ENCODE measurements around the gene UCK1. TPM values are rescaled to one million over a fixed set of nuclear protein-coding genes. Genes with fewer than 3 reads are reported as not detected.
A peak's percentile ranks its signal among the peaks of the same experiment; 100 is the strongest.

The UCK1 gene
- total RNA-seq, 1 donor from 2014 or later, result 22.4 TPM

DNA sequence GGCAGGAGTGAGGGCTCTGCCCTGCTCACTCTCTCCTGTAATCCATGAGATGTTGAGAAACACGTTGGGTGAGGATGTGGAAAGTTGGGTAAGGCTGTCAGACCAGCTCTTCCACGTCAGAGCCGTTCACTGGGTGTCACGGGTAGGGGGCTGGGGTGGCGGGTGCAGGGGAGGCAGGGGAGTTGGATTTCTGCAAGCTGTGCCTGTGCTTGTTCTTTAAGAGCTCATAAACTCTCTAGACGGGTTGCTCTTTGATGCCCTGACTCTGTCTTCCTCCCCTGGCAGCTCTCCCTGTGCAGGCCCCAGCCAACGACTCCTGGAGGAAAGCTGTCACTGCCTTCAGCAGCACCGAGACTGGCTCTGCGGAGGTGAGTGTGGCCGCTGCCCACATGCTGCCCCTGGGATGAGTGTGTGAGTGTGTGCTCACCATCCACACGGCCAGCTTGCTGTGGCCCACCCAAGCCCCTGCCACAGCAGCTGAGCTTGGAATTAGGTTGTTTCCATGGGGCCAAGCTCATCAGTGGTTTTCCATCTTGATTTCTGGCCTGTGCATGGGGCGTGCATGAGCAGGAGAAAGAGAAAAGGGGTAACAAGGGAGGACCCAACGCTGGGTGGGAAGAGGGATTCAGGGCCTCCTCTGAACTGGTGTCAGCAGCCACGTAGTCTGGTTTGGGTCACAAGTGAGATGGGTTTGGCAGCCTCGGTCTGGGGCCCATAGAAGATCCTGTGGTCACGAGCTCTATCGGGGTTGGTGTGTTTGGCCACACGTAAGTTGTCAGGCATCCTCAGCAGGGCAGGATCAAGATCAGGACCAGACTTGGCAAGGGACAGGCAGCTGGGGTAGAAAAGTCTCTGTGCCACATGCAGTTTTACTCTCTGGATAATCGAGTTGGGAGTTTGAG is 49.4 kb downstream of the UCK1 start:
- intact Hi-C loops (cut with micrococcal nuclease), result no loop called here
- Mint-ChIP-seq H3K27ac (no peak overlapping the region), H3K36me3 (ENCODE audit: low read depth) (peaks cover 78% of the 10 kb centered on the region)

GRCh38 chr9:131480258-131480657 is 50.8 kb downstream of the UCK1 start:
- no peak overlapping the region for H3K4me3 Mint-ChIP-seq (ENCODE audit: low read depth)
- no peaks in the 10 kb centered on the region for H3K9me3 Mint-ChIP-seq
- H3K4me1 Mint-ChIP-seq (ENCODE audit: low read depth), result no peaks in the 10 kb centered on the region
- H3K36me3 Mint-ChIP-seq (ENCODE audit: low read depth), result peaks cover 66% of the 10 kb centered on the region
- H3K27me3 Mint-ChIP-seq (ENCODE audit: low read depth), result no peaks in the 10 kb centered on the region
- DNase-seq (ENCODE audit: low spot score), result no peak
- intact Hi-C loops (cut with micrococcal nuclease), result no loop called here
- H3K27ac Mint-ChIP-seq, result no peak overlapping the region

More for the DNA sequence above, 49.4 kb downstream of the UCK1 start:
- no peak for DNase-seq (ENCODE audit: low spot score)
- no peaks in the 10 kb centered on the region for H3K4me1 Mint-ChIP-seq (ENCODE audit: low read depth)
- no peaks in the 10 kb centered on the region for H3K9me3 Mint-ChIP-seq
- H3K27me3 Mint-ChIP-seq (ENCODE audit: low read depth), result no peaks in the 10 kb centered on the region
- H3K4me3 Mint-ChIP-seq (ENCODE audit: low read depth), result no peak overlapping the region

GRCh38 chr9:131478911-131479310 is 52.2 kb downstream of the UCK1 start:
- no peak for DNase-seq (ENCODE audit: low spot score)
- intact Hi-C loops (cut with micrococcal nuclease), result no loop called here
- H3K4me1 Mint-ChIP-seq (ENCODE audit: low read depth), result no peaks in the 10 kb centered on the region
- no peak overlapping the region for H3K27ac Mint-ChIP-seq
- no peak overlapping the region for H3K4me3 Mint-ChIP-seq (ENCODE audit: low read depth)
- peaks cover 65% of the 10 kb centered on the region for H3K36me3 Mint-ChIP-seq (ENCODE audit: low read depth)
- H3K27me3 Mint-ChIP-seq (ENCODE audit: low read depth), result no peaks in the 10 kb centered on the region
- no peaks in the 10 kb centered on the region for H3K9me3 Mint-ChIP-seq

DNA sequence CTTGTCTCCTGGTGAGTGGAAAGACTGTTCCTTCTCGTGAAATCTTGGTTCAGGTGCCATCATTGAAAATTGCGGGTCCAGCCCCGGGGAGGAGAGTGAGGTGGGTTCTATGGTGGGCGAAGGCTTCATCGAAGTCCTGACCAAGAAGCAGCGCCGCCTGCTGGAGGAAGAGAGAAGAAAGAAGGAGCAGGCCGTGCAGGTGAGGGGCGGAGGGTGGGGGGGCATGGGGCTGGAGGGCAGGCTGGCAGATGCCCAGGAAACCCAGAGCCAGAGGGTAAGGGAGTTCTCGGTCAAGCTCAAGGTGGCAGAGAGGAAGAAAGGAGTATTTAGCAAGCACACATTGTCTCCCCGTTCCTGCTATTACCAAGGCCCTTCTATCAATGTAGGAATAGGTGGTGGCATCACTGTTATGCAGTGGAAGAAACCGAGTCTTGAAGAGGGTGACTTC is 52.6 kb downstream of the UCK1 start:
- Mint-ChIP-seq H3K36me3 (ENCODE audit: low read depth) (peaks cover 68% of the 10 kb centered on the region), H3K4me1 (ENCODE audit: low read depth) (no peaks in the 10 kb centered on the region), H3K4me3 (ENCODE audit: low read depth) (no peak overlapping the region), H3K9me3 (no peaks in the 10 kb centered on the region), H3K27ac (no peak overlapping the region), H3K27me3 (ENCODE audit: low read depth) (no peaks in the 10 kb centered on the region)
- intact Hi-C loops (cut with micrococcal nuclease), result no loop called here
- DNase-seq (ENCODE audit: low spot score), result peak; percentile 29

GRCh38 chr9:131477816-131478419 is 53.1 kb downstream of the UCK1 start:
- Mint-ChIP-seq H3K36me3 (ENCODE audit: low read depth) (peaks cover 69% of the 10 kb centered on the region), H3K27me3 (ENCODE audit: low read depth) (no peaks in the 10 kb centered on the region)

GRCh38 chr9:131477367-131477766 is 53.7 kb downstream of the UCK1 start:
- Mint-ChIP-seq H3K27me3 (ENCODE audit: low read depth) (no peaks in the 10 kb centered on the region), H3K27ac (no peak overlapping the region), H3K9me3 (no peaks in the 10 kb centered on the region), H3K4me1 (ENCODE audit: low read depth) (no peaks in the 10 kb centered on the region), H3K36me3 (ENCODE audit: low read depth) (peaks cover 68% of the 10 kb centered on the region), H3K4me3 (ENCODE audit: low read depth) (no peak overlapping the region)
- intact Hi-C loops (cut with micrococcal nuclease), result no loop called here
- no peak for DNase-seq (ENCODE audit: low spot score)

More at GRCh38 chr9:131477816-131478419, 53.1 kb downstream of the UCK1 start:
- DNase-seq (ENCODE audit: low spot score), result no peak
- Mint-ChIP-seq H3K27ac (no peak overlapping the region), H3K4me1 (ENCODE audit: low read depth) (no peaks in the 10 kb centered on the region), H3K9me3 (no peaks in the 10 kb centered on the region), H3K4me3 (ENCODE audit: low read depth) (no peak overlapping the region)
- intact Hi-C loops (cut with micrococcal nuclease), result no loop called here

DNA sequence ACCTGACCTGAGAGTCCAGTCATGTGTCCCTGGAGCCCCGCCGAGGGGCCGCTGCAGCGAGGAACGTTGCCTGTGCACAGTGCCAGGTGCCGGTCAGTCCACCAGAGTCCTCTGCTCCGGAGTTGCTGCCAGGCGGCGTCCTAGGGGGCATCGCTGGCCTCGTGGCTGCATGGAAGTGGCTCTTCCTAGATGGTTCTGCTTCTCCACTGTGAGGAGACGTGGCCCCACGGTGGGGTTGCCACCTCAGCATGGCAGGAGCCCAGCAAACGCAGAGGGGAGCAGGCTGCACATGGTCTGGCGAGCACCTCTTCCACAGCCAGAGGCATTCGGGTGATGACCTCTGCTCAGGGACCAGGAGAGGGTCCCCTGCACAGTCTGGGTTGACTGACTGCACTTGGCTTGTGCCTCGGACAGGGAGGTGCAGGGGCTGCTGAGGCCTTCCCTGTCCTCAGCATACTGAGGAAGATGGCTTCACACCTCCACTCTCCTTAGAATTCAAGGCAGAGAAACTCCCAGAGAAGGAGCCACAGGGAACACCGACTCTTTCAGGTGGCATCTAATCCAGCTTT is 54.2 kb downstream of the UCK1 start:
- Mint-ChIP-seq H3K4me1 (ENCODE audit: low read depth) (no peaks in the 10 kb centered on the region), H3K9me3 (no peaks in the 10 kb centered on the region), H3K36me3 (ENCODE audit: low read depth) (peaks cover 64% of the 10 kb centered on the region), H3K4me3 (ENCODE audit: low read depth) (no peak overlapping the region), H3K27me3 (ENCODE audit: low read depth) (no peaks in the 10 kb centered on the region), H3K27ac (no peak overlapping the region)
- no peak for DNase-seq (ENCODE audit: low spot score)
- intact Hi-C loops (cut with micrococcal nuclease), result no loop called here

DNA sequence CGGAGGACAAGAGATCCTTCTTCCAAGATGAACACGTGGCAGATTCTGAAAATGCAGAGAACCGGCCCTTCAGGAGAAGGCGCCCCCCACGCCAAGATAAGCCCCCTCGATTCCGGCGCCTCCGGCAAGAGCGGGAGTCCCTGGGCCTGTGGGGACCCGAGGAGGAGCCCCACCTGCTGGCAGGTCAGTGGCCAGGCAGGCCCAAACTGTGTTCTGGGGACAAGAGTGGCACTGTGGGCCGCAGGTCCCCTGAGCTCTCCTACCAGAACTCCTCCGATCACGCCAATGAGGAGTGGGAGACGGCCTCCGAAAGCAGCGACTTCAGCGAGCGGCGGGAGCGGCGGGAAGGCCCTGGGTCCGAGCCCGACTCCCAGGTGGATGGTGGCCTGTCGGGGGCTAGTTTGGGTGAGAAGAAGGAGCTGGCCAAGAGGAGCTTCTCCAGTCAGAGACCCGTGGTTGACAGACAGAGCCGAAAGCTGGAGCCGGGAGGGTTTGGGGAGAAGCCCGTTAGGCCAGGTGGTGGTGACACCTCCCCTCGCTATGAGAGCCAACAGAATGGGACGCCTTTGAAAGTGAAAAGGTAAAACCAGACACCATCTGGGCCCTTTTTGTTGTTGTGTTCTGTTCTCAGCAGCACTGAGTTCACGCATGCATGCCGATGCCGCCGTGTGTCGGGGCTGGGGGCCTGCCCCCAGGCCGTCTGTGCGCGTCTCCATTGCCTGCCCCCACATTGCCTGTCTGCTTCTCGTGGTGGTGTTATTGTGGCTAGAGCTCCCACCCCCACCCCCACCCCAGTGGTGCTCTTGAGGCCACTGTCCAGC is 54.9 kb downstream of the UCK1 start:
- intact Hi-C loops (cut with micrococcal nuclease), result no loop called here
- H3K9me3 Mint-ChIP-seq, result no peaks in the 10 kb centered on the region
- no peak overlapping the region for H3K27ac Mint-ChIP-seq
- H3K27me3 Mint-ChIP-seq (ENCODE audit: low read depth), result no peaks in the 10 kb centered on the region
- H3K4me1 Mint-ChIP-seq (ENCODE audit: low read depth), result no peaks in the 10 kb centered on the region
- no peak for DNase-seq (ENCODE audit: low spot score)
- no peak overlapping the region for H3K4me3 Mint-ChIP-seq (ENCODE audit: low read depth)
- H3K36me3 Mint-ChIP-seq (ENCODE audit: low read depth), result peaks cover 64% of the 10 kb centered on the region

DNA sequence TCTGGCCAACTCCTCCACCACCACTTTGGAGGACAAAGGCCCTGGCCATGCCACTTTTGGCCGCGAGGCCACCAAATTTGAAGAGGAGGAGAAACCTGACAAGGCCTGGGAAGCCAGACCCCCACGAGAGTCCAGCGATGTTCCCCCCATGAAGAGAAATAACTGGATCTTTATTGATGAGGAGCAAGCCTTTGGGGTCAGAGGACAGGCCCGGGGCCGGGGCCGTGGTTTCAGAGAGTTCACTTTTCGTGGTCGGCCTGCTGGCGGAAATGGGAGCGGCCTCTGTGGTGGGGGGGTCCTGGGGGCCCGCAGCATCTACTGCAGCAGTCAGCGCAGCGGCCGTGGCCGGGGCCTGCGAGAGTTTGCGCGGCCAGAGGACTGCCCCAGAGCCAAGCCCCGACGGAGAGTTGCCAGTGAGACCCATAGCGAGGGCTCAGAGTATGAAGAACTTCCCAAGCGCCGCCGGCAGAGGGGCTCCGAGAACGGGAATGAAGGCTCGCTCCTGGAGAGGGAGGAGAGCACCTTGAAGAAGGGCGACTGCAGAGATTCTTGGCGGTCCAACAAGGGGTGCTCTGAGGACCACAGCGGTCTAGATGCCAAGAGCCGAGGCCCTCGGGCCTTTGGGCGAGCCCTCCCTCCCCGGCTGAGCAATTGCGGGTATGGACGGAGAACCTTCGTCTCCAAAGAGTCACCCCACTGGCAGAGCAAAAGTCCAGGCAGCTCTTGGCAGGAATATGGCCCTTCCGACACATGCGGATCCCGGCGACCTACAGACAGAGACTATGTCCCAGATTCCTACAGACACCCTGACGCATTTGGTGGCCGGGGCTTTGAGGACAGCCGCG is 55.7 kb downstream of the UCK1 start:
- Mint-ChIP-seq H3K4me1 (ENCODE audit: low read depth) (no peaks in the 10 kb centered on the region), H3K9me3 (no peaks in the 10 kb centered on the region), H3K27ac (no peak overlapping the region), H3K27me3 (ENCODE audit: low read depth) (no peaks in the 10 kb centered on the region), H3K36me3 (ENCODE audit: low read depth) (peaks cover 70% of the 10 kb centered on the region), H3K4me3 (ENCODE audit: low read depth) (no peak overlapping the region)
- no peak for DNase-seq (ENCODE audit: low spot score)
- intact Hi-C loops (cut with micrococcal nuclease), result no loop called here

GRCh38 chr9:131474711-131475110 is 56.4 kb downstream of the UCK1 start:
- no peaks in the 10 kb centered on the region for H3K27me3 Mint-ChIP-seq (ENCODE audit: low read depth)
- no peak overlapping the region for H3K4me3 Mint-ChIP-seq (ENCODE audit: low read depth)
- intact Hi-C loops (cut with micrococcal nuclease), result no loop called here
- no peak overlapping the region for H3K27ac Mint-ChIP-seq
- no peaks in the 10 kb centered on the region for H3K4me1 Mint-ChIP-seq (ENCODE audit: low read depth)
- no peak for DNase-seq (ENCODE audit: low spot score)
- no peaks in the 10 kb centered on the region for H3K9me3 Mint-ChIP-seq
- peaks cover 71% of the 10 kb centered on the region for H3K36me3 Mint-ChIP-seq (ENCODE audit: low read depth)

GRCh38 chr9:131473891-131474290 is 57.2 kb downstream of the UCK1 start:
- intact Hi-C loops (cut with micrococcal nuclease), result no loop called here
- H3K4me3 Mint-ChIP-seq (ENCODE audit: low read depth), result no peak overlapping the region
- H3K27ac Mint-ChIP-seq, result no peak overlapping the region
- no peaks in the 10 kb centered on the region for H3K27me3 Mint-ChIP-seq (ENCODE audit: low read depth)
- H3K9me3 Mint-ChIP-seq, result no peaks in the 10 kb centered on the region
- peaks cover 69% of the 10 kb centered on the region for H3K36me3 Mint-ChIP-seq (ENCODE audit: low read depth)
- DNase-seq (ENCODE audit: low spot score), result no peak
- H3K4me1 Mint-ChIP-seq (ENCODE audit: low read depth), result no peaks in the 10 kb centered on the region
